ENCODE results near the gene CAV2.
A peak's percentile ranks its signal among the peaks of the same experiment; 100 is the strongest.

Gene CAV2

DNA sequence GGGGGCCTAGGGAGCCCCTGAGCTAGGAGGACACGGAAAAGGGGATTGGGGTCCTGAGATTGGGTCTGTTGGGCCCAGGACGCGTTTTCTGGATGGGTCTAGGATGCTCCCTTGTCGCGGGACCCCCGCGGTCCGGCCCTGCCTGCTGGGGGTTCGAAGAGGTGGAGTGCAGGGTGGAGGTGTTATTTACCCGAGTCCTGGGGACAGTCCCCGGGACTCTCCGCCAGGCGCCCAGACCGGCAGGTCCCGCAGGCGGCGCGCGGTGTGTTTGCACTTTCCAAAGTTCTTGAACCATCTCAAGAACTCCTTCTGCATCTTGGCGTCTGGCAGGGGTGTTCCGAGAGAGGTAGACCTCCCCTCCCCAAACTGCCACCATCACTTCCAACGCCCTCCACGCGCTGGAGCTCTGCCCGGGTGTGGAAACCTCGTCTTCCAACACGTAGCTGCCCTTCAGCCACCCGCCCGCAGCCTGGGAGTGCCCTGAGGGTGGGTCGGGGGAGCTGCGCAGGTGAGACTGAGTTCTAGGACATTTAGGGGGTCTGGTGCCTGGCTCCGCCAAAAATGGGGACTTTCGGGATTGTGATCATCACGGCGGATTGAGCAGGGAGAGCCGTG is 25.9 kb downstream of the CAV2 start:
- DNase-seq, result no peak

DNA sequence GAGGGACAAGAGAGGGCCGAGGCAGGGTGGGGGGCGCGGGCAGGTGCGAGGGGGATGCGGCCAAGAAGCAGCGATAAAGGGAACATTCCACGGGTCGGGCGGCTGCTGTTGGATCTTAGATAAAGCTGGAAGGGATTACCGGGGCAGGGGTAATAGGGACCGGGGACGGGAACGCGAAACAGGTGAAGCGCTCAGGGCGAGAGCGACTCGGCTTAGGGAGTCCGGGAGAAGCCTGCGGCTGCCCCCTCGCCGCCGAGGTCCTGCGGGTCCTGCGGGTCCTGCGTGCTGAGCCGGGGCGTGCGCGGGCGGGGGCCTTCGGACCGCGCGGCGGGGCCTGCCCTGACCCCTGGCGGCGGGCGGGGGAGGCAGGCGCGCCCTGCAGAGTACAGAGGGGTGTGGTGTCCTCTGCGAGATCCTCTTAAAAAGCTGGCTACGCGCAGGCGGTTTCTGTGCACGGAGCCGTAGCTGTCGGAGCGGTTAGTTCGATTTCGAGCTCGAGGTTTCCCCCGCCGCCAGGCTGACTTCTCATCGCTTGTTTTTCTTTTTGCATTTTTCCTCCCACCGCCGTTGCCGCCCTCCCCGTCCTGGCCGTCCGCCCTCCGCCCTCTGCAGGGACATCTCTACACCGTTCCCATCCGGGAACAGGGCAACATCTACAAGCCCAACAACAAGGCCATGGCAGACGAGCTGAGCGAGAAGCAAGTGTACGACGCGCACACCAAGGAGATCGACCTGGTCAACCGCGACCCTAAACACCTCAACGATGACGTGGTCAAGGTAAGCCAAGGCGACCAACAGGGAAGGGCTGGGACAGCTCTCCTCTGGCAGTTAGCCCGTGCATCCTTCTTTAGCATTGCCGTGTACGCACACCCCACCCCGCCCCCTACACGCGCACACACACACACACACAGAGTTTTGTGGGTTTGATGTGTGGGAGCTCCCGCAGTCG is 26.6 kb downstream of the CAV2 start:
- DNase-seq, result peak; percentile 63 to 66

DNA sequence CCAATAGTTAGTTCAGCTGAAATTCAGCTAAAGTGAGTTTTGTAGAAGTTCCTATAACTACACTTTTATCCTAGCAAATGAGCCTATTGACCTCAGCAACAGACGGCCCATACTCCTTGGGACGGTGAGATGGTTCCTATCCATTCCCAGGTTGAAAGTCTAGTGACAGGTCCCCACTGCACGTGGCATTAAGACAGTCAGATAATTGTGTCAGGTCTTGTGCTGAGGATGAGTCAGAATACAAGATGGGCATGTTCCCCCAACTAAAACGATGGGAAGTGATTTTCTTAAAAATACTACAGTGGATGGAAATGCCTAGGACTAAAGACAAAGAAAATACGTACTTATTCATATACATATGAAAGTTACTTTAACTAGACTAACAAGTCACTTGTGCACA is 27.4 kb downstream of the CAV2 start:
- no peak for DNase-seq

DNA sequence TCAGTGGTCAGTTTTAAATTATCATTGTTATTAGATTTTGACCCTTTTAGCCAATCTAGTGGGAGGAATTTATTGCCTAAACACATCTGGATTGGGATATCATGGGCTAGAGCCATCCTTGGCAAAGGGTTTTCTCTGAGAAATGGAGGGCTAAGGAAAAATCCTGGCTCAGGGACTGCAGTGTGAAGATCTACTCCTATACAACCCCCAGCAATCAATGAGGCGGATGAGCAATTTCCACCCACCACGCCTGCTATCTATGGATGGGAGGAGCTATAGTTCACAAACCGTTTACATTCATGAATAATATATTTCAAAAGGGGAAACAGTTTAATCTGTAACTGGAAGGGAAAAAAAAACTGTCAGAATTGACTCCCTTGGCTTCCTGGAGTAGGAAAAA is 28.0 kb downstream of the CAV2 start:
- DNase-seq, result no peak

DNA sequence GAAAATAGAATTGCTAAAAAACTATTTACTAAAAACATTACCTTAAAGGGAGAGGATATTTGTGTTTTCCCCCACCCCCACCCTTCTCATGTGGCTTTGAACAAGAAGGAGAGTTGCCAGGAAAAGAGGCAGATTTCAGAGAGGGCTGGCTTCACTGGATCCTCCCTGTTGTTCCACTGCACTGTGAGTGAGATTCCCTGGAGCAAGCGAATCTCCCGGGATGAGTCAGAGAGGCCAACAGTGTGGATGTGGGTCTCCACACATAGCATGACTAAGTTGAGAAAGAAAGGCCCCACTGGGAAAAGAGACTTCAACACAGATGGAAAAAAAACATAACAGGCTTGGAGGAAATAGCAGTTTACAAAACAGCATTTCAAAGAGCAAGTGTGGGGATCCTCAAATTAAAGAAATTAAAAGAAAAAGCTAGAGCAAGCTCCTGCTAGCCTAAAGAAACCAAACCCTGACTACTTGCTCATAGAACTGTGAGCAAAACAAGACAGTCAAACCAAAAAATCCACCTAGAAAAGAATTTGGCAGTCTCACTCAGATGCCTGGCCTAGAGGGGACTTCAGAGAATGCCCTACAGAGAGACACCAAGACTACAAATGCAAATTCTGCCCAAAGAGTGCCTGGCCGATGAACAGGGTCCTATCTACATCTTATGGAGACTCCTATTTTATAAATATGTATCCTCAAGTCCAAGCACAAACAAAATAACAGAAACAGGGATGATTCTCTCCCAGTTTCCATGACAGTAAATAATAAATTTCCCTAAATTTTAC is 28.7 kb downstream of the CAV2 start:
- no peak for DNase-seq

GRCh38 chr7:116529250-116529649 is 29.7 kb downstream of the CAV2 start:
- DNase-seq, result no peak

DNA sequence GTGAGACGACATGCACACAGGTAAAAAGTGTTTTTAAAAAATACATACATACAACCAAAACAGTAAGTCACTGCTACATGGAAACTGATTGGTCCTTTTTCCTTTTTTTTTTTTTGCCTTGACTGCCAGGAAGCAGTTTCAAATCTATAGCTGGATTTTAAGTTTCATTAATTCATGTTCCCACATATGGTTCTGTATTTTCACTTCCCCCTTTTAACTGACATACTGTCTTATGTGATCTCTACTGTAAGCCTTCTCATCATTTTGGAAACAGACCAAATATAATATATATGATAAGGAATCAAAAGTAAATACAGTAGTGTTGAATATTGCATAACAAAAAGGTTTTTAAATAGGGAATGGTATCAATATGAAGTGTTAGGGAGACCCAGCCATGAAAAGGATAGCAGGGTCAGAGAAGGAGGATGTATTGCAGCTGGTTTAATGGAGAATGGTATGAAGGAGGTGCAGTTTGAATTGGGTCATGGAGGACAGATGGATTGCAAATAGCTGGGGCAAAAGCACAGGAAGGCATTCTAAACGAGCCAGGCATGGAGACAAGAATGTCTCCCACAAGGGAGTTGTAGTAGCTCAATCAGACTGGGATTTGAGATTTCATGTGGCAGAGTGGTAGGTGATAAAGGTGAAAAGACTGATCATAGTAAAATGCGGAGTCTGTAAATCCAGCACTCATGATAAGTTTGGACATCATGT is 30.7 kb downstream of the CAV2 start:
- no peak for DNase-seq

- DNase-seq, result no peak
Observed at GRCh38 chr7:116532102-116532688, 32.7 kb downstream of the CAV2 start.

- no peak for DNase-seq
Observed at GRCh38 chr7:116534790-116535189, 35.3 kb downstream of the CAV2 start.

GRCh38 chr7:116535416-116535815 is 35.9 kb downstream of the CAV2 start:
- DNase-seq, result no peak

GRCh38 chr7:116538138-116538537 is 38.6 kb downstream of the CAV2 start:
- no peak for DNase-seq

DNA sequence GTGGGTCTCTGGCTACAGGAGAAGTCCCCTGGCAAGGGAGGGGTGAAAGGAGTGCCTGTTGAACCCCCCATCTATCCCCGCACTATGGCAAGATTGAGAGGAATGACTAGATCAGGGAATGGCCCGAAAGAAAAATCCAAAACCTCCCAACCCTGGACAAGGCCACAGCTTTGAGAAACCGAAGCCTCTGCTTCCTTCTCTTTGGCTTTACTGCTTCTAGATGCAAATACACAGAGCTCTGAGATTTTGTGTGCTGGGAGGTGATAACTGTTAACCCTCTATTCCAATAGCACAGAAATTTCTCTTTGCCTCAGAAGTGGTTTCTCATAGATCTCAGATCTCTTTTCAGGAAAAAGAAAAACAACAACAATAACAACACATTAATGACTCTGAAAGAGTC is 40.3 kb downstream of the CAV2 start:
- no peak for DNase-seq

DNA sequence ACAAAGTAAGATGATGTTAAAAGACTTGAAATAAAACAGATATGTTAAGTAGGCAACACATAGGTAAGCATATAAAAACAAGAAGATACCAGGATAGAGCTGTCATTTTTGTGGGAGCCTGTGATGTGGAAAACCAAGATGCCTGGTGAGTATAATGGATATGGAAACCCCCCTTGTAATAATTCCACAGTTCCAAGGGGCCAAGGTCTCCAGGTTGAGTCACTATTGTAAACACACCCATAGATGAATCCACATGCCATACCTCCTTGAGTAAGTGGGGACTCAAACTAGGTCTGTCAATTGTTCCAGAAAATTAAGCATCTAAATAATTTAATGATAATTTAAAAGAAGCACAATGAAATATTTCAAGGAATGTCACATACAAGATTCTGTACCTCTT is 41.2 kb downstream of the CAV2 start:
- DNase-seq, result no peak

GRCh38 chr7:116541951-116542350 is 42.4 kb downstream of the CAV2 start:
- no peak for DNase-seq

- no peak for DNase-seq
Observed at GRCh38 chr7:116542618-116543017, 43.1 kb downstream of the CAV2 start.

DNA sequence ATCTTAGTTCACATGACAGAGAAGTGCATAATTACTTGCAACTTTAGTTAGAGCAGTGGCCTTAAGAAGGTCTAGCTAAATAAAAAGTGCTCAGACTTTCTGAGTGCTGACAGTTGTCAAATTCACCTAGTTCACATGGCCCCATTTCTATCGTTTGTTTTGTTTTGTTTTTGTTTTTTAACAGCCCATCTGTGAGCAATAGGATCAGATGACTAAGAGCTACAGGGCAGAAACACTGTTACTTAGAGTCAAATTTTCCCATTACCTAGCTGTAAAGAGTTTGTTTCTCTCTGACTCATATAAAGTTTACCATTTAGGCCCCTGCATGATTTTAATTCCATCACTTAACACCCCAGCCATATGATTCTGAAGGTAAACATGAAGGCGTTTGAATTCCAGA is 44.1 kb downstream of the CAV2 start:
- no peak for DNase-seq

GRCh38 chr7:116544487-116544886 is 44.9 kb downstream of the CAV2 start:
- no peak for DNase-seq

DNA sequence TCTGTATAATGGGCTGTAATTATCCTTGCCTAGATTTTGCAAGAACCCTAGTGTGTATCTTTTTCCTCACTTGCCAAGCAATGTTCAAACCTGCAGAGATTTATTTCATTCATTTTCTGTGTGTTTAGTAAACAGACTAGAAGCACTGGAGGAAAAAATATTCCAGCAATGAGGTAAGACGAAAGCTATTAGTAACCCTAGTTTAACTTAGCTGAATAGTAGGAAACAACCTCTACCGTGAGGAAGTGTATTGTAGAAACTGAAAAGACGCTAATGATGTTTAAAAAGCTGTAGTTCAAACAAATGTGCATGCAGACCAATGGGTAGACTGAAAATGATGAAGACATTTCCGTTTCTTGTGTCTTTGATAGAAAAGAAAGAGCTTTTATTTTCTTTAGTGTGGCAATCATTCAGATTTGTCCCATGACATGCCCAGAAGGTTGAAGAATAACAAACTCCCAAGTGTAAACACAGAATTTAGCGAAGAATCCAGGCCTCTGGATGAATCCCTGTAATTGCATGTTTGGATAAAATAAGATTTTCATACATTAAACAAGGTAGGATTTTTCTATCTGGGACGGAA is 46.0 kb downstream of the CAV2 start:
- no peak for DNase-seq

DNA sequence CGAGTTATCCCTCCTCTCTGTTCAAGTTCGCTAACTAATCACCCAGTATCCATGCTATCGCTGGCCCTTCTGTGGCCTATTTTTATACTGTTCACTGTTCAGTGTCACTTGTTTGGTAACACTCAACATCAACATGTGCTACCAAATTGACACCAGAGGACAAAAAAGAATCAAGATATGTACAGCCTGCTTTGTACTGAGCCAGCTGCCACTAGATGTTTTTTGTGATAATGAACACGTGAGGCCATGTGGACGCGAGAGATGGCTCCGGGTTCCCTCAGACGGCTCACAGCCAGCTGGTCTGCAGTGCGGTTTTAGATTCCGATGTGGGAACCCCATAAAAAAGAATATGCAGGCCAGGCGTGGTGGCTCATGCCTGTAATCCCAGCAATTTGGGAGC is 46.5 kb downstream of the CAV2 start:
- no peak for DNase-seq

- no peak for DNase-seq
Observed at GRCh38 chr7:116546916-116547315, 47.4 kb downstream of the CAV2 start.

GRCh38 chr7:116547347-116547746 is 47.8 kb downstream of the CAV2 start:
- DNase-seq, result no peak

DNA sequence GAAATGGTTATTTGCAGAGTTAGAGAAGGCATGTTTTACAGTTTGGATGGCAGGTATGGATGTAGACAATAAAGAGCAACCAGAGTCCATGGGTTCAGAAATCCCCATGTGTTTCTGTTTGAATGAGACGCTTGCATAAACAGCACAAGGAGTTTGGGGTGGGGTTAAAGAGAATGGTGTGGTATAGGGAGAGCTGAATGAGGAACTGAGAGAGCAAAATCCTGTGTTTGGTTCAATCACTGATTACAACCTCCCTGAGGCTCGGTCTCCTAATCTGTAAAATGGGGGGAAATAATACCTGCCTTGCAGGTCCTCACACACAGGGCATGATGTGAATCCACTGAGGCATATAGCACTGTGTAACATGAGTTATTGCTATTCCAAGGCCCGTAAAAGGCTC is 49.0 kb downstream of the CAV2 start:
- no peak for DNase-seq
